Measurements from ENCODE around the gene AOX1.
"Not testable (repeated sequence)": the region's sequence is repeated elsewhere in the genome, so short reads cannot be mapped to it uniquely, and the experiment has no call there.

AOX1 gene

DNA sequence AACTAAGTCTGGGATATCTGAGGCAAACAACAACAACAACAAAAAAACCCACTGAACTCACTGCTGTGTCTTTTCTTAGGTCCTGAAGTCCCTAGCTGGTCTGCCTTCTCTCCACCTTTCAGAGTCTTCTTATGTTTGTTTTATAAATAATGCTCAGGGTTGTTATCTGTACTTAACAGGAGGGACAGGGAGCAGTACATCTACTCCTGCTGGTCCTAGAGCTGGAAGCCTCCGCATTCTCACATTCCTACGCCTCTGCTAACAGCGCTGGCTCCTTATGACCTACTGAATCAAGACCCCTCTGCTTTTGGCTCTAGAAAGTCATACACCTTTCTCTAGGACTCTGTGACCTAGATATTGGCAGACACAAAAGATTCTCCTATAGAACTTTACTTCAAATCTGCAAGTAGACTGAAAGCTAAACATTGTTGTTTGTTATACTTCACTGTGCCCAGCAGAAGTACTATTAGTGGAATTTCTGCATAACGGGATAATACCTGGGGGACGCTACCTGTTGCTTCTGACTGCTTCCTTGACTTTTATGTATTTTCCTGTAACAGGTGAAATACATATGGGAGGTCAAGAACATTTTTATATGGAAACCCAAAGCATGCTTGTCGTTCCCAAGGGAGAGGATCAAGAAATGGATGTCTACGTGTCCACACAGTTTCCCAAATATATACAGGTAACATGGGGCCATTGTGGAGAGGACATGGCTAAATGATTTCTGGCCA lies 48.6 kb downstream of the AOX1 start:
- no peak for TF ChIP-seq CTCF (IDR thresholded peaks at IDR 0.05; ENCODE audit: low read depth, low read length, missing control alignments)
- H3K27ac ChIP-seq: no peak overlapping the region
- no peak for DNase-seq
- H3K27me3 ChIP-seq (replicated peaks): no peaks in the 10 kb centered on the region
- in situ Hi-C loops (cut with HindIII; ENCODE audit: low pct_ligation_motif_present, low sequenced_read_pairs): no loop called here
- H3K4me3 ChIP-seq (ENCODE audit: low read depth, low read length): no peak overlapping the region
- no peaks in the 10 kb centered on the region for H3K36me3 ChIP-seq (replicated peaks)

- DNase-seq: no peak
- in situ Hi-C loops (cut with HindIII; ENCODE audit: low pct_ligation_motif_present, low sequenced_read_pairs): no loop called here
- no peak for TF ChIP-seq CTCF (IDR thresholded peaks at IDR 0.05; ENCODE audit: low read depth, low read length, missing control alignments)
- Histone ChIP-seq H3K36me3 (replicated peaks) (no peaks in the 10 kb centered on the region), H3K4me3 (ENCODE audit: low read depth, low read length) (no peak overlapping the region), H3K27me3 (replicated peaks) (no peaks in the 10 kb centered on the region), H3K27ac (no peak overlapping the region)
These were observed 49.4 kb downstream of the AOX1 start for GRCh38 chr2:200635251-200635650.

GRCh38 chr2:200637901-200638300 lies 52.1 kb downstream of the AOX1 start:
- Histone ChIP-seq H3K27ac (no peak overlapping the region), H3K27me3 (replicated peaks) (no peaks in the 10 kb centered on the region), H3K36me3 (replicated peaks) (no peaks in the 10 kb centered on the region), H3K4me3 (ENCODE audit: low read depth, low read length) (no peak overlapping the region)
- DNase-seq: no peak
- no peak for TF ChIP-seq CTCF (IDR thresholded peaks at IDR 0.05; ENCODE audit: low read depth, low read length, missing control alignments)
- in situ Hi-C loops (cut with HindIII; ENCODE audit: low pct_ligation_motif_present, low sequenced_read_pairs): no loop called here

DNA sequence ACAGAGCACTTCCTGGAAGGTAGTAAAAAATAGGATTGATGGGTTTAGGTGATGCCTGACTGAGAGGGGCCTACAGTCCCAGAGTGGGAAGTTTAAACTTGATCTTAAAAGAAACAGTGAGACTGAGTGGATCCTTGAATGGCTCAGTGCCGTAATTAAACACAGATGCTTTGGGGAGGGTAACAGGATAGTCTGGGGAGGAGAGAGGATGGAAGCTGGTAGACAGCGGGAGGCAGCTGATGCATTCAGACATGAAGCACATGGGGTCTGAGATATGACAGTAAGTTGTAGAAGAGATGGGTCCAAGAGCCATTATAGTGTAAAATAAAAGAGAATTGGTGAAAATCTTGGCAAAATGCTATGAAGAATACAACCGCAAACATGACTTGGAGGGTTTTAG lies 54.4 kb downstream of the AOX1 start:
- in situ Hi-C loops (cut with HindIII; ENCODE audit: low pct_ligation_motif_present, low sequenced_read_pairs): no loop called here
- H3K27me3 ChIP-seq (replicated peaks): no peaks in the 10 kb centered on the region
- H3K27ac ChIP-seq: no peak overlapping the region
- no peak overlapping the region for H3K4me3 ChIP-seq (ENCODE audit: low read depth, low read length)
- TF ChIP-seq CTCF (IDR thresholded peaks at IDR 0.05; ENCODE audit: low read depth, low read length, missing control alignments): no peak
- DNase-seq: no peak
- H3K36me3 ChIP-seq (replicated peaks): no peaks in the 10 kb centered on the region

GRCh38 chr2:200640901-200641300 lies 55.1 kb downstream of the AOX1 start:
- no peak for DNase-seq
- H3K4me3 ChIP-seq (ENCODE audit: low read depth, low read length): no peak overlapping the region
- no peak overlapping the region for H3K27ac ChIP-seq
- H3K27me3 ChIP-seq (replicated peaks): no peaks in the 10 kb centered on the region
- in situ Hi-C loops (cut with HindIII; ENCODE audit: low pct_ligation_motif_present, low sequenced_read_pairs): no loop called here
- no peaks in the 10 kb centered on the region for H3K36me3 ChIP-seq (replicated peaks)
- no peak for TF ChIP-seq CTCF (IDR thresholded peaks at IDR 0.05; ENCODE audit: low read depth, low read length, missing control alignments)

GRCh38 chr2:200648518-200649281 lies 62.9 kb downstream of the AOX1 start:
- in situ Hi-C loops (cut with HindIII; ENCODE audit: low pct_ligation_motif_present, low sequenced_read_pairs); H3K27ac ChIP-seq: not testable (repeated sequence)

More at GRCh38 chr2:200648518-200649281, 62.9 kb downstream of the AOX1 start:
- not testable (repeated sequence) for DNase-seq; H3K36me3 ChIP-seq (replicated peaks); H3K4me3 ChIP-seq (ENCODE audit: low read depth, low read length); H3K27me3 ChIP-seq (replicated peaks)
